Measurements from ENCODE around the gene DRC3.

GRCh38 chr17:17994271-17995069 is 21.8 kb downstream of the DRC3 start:
- peak; percentile 47 for TF ChIP-seq CTCF (conservative IDR thresholded peaks at IDR 0.05; ENCODE audit: low read depth, low read length)
- TF ChIP-seq EZH2 (IDR thresholded peaks at IDR 0.05; ENCODE audit: borderline replicate concordance, low read depth, low read length, poor library complexity, severe bottlenecking): no peak
